ENCODE data around the gene PTPMT1. TPM values are rescaled to one million over a fixed set of nuclear protein-coding genes. Genes with fewer than 3 reads are reported as not detected.
A peak's percentile ranks its signal among the peaks of the same experiment; 100 is the strongest.

The PTPMT1 gene
- total RNA-seq, 1 donor from 2014 or later = 60.4 TPM

- H3K27me3 ChIP-seq = peaks cover 39% of the 10 kb centered on the region
- Mint-ChIP-seq H3K27ac (no peak overlapping the region), H3K4me3 (peak overlapping the region; percentile 89), H3K9me3 (no peaks in the 10 kb centered on the region), H3K4me1 (peaks cover 32% of the 10 kb centered on the region), H3K36me3 (peaks cover 6% of the 10 kb centered on the region), H3K27me3 (ENCODE audit: insufficient read depth, low read depth) (peaks cover 13% of the 10 kb centered on the region)
- H3K79me2 ChIP-seq (ENCODE audit: low read depth) = no peaks in the 10 kb centered on the region
- TF ChIP-seq CTCF (IDR thresholded peaks at IDR 0.05) (no peak), EZH2 (IDR thresholded peaks at IDR 0.05) (no peak), EZH2phosphoT487 (IDR thresholded peaks at IDR 0.05) (no peak)
- no peak for DNase-seq (ENCODE audit: low spot score)
- no peaks in the 10 kb centered on the region for H3K9me3 ChIP-seq (ENCODE audit: low read depth)
- H3K4me1 ChIP-seq = peaks cover 9% of the 10 kb centered on the region
- peaks cover 20% of the 10 kb centered on the region for H3F3A ChIP-seq (ENCODE audit: low read depth)
- no peak overlapping the region for H3K4me3 ChIP-seq
- no peaks in the 10 kb centered on the region for H3K36me3 ChIP-seq
- H3K27ac ChIP-seq = no peak overlapping the region
- H4K20me1 ChIP-seq (ENCODE audit: low read depth) = no peaks in the 10 kb centered on the region
- no peak overlapping the region for H3K9ac ChIP-seq
- H2AFZ ChIP-seq (replicated peaks) = no peak overlapping the region
- H3K4me2 ChIP-seq = no peak overlapping the region
These were observed 26.9 kb downstream of the PTPMT1 start for GRCh38 chr11:47592251-47592650.

- H3K4me1 Mint-ChIP-seq = peaks cover 29% of the 10 kb centered on the region
- H3K27ac ChIP-seq = no peak overlapping the region
- peak overlapping the region; percentile 93 for H3K4me3 ChIP-seq
These were observed 27.6 kb downstream of the PTPMT1 start for GRCh38 chr11:47592970-47593369.

GRCh38 chr11:47593492-47593933, 28.1 kb downstream of the PTPMT1 start:
- H3K36me3 ChIP-seq = no peaks in the 10 kb centered on the region
- peaks cover 11% of the 10 kb centered on the region for H3K4me1 ChIP-seq
- H3K4me3 ChIP-seq = peak overlapping the region; percentile 93
- peaks cover 13% of the 10 kb centered on the region for H3K27me3 Mint-ChIP-seq (ENCODE audit: insufficient read depth, low read depth)
- peaks cover 39% of the 10 kb centered on the region for H3K27me3 ChIP-seq
- peaks cover 4% of the 10 kb centered on the region for H3K36me3 Mint-ChIP-seq
- H3K4me2 ChIP-seq = peak overlapping the region; percentile 99
- H3F3A ChIP-seq (ENCODE audit: low read depth) = peaks cover 22% of the 10 kb centered on the region
- no peak overlapping the region for H3K27ac Mint-ChIP-seq
- H3K27ac ChIP-seq = no peak overlapping the region
- no peak for TF ChIP-seq CTCF (IDR thresholded peaks at IDR 0.05)
- TF ChIP-seq EZH2 (IDR thresholded peaks at IDR 0.05) = peak; percentile 22
- TF ChIP-seq EZH2phosphoT487 (IDR thresholded peaks at IDR 0.05) = no peak
- H3K9me3 Mint-ChIP-seq = no peaks in the 10 kb centered on the region
- peak overlapping the region; percentile 89 for H3K4me3 Mint-ChIP-seq
- peak; percentile 17 for DNase-seq (ENCODE audit: low spot score)
- peak overlapping the region; percentile 98 for H2AFZ ChIP-seq (replicated peaks)
- no peaks in the 10 kb centered on the region for H3K9me3 ChIP-seq (ENCODE audit: low read depth)
- peak overlapping the region; percentile 50 for H3K9ac ChIP-seq
- H3K79me2 ChIP-seq (ENCODE audit: low read depth) = no peaks in the 10 kb centered on the region
- H3K4me1 Mint-ChIP-seq = peaks cover 27% of the 10 kb centered on the region
- no peaks in the 10 kb centered on the region for H4K20me1 ChIP-seq (ENCODE audit: low read depth)

More at GRCh38 chr11:47592970-47593369, 27.6 kb downstream of the PTPMT1 start:
- Histone ChIP-seq H3K4me1 (peaks cover 9% of the 10 kb centered on the region), H3F3A (ENCODE audit: low read depth) (peaks cover 20% of the 10 kb centered on the region), H3K9me3 (ENCODE audit: low read depth) (no peaks in the 10 kb centered on the region), H3K9ac (no peak overlapping the region), H3K36me3 (no peaks in the 10 kb centered on the region), H3K79me2 (ENCODE audit: low read depth) (no peaks in the 10 kb centered on the region), H4K20me1 (ENCODE audit: low read depth) (no peaks in the 10 kb centered on the region), H3K4me2 (peak overlapping the region; percentile 99), H3K27me3 (peaks cover 39% of the 10 kb centered on the region), H2AFZ (replicated peaks) (no peak overlapping the region)
- Mint-ChIP-seq H3K9me3 (no peaks in the 10 kb centered on the region), H3K27me3 (ENCODE audit: insufficient read depth, low read depth) (peaks cover 13% of the 10 kb centered on the region), H3K4me3 (peak overlapping the region; percentile 89), H3K36me3 (peaks cover 6% of the 10 kb centered on the region), H3K27ac (no peak overlapping the region)
- DNase-seq (ENCODE audit: low spot score) = no peak
- no peak for TF ChIP-seq CTCF (IDR thresholded peaks at IDR 0.05)
- no peak for TF ChIP-seq EZH2phosphoT487 (IDR thresholded peaks at IDR 0.05)
- TF ChIP-seq EZH2 (IDR thresholded peaks at IDR 0.05) = no peak

Data from neural progenitor cell (in vitro differentiated cells).